ENCODE data around the gene TRIM47. TPM values are rescaled to one million over a fixed set of nuclear protein-coding genes. Genes with fewer than 3 reads are reported as not detected.

The TRIM47 gene
- total RNA-seq, 1 experiment from 2014 or later: 11.9 TPM

DNA sequence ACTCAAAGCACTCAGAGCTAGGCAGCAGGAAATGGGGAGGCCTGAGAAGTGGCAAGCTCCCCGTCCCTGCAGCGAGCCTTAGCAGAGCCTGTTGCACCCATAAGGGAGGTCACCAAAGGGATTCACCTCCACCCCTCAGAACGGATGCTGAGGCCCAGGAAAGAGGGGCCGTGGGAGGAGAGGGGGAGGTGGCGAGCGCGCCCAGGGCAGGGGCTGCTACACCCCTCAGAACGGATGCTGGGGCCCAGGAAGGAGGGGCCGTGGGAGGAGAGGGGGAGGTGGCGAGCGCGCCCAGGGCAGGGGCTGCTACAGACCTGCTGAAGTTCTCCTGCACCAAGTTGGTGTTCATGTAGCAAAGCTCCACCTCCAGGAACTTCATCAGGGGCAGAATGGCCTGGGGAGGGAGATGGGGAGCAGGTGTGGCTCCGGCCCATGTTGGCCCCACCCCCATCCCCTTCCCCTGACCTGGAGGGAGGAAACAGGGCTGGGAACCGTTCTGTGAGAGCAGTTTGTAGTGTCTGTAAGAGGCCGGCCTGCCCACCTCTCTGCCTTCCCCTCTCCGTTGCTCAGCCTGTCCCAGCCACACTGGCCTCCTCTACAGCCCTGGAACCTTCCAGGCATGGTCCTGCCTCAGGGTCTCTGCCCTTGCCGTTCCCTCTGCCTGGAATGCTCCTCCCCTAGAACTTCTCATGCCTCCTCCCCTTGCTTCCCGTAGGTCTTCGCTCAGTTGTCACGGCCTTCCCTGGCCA, 45.6 kb downstream of the TRIM47 start:
- DNase-seq (ENCODE audit: low read depth): no peak

DNA sequence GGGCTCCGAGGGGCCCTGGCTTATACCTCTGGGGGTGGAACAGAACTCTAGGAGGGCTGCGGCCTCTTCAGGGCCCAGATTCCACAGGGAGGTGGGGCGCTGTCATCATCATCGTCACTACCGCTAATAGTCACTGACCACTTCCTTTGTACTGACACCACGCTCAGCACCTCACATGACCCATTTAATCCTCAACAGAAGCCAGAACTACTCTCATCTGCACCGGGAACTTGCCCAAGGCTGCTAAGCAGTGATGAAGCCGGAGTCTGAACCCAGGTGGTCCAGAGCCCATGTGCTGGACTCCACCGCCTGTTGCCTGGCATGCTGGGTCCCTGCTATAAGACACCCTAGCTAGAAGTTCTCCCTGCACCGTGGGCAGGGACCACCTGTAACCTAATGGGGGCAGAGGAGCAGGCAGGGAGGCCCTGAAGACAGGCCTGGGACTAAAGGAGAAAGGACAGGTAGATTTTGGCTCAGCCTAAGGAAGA, 46.2 kb downstream of the TRIM47 start:
- peak; percentile 85 for DNase-seq (ENCODE audit: low read depth)

DNA sequence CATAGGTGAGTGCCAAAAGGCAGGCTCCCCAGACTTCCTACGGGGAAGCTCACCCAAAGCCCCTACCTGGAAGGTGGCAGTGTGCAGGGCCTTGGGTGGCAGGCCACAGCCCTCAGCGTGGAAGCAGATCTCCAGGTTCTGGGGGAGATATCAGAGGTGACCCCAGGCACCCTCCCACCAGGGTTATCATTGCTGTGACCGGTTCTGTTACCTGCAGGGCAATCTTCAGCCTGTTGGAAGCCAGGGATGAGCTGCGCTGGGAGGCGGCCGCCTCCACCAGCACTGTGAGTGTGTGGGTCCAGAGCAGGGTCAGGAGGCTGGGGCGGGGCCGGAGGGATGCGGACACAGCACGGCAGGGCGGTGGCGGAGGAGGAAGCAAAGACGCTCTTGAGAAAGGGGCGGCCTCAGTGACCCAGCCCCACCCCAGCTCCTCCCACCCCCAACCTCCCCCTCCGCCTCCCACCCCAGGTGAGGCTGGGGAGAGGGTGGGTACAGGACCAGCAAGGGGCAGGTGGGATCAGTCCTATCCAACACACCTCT, 47.3 kb downstream of the TRIM47 start:
- DNase-seq (ENCODE audit: low read depth): no peak

DNA sequence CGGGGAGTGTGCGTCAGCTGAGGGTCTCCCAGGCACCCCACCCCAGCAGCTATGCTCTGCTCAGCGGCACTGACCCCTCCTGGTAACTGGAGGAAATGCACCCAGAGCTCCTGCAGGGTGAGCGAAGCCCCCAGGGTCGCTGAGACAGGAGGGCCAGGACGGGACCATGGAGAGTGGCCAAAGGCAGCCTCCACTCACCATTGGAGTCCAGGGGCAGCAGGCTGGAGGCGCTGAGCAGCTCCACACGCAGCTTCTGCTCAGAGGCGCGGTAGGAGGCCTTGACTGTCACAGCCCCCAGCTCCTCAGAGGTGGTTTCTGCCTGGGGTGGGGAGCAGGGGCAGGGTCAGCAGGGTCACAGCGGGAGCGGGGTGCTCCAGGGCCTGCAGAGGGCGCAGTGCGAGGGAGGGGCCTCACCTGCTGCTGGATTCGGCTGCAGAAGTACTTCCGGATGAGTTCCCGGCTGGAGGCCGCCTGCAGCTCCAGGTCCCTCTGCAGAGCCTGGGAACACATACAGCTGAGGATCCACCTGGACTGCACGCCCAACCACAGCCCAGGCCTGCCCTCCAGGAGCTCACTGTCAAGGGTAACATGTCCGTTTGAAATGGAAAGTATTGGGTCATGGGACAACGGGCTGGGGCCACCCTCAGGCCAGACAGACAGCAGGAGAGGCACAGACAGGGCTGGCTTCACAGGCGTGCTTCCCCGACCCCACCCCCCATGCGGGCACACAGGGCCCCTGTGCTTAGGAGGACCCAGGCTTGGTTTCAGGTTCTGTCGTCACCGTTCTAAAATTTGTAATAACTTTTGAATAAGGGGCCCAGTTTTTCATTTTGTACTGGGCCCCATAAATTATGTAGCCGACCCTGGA, 48.0 kb downstream of the TRIM47 start:
- no peak for DNase-seq (ENCODE audit: low read depth)

DNA sequence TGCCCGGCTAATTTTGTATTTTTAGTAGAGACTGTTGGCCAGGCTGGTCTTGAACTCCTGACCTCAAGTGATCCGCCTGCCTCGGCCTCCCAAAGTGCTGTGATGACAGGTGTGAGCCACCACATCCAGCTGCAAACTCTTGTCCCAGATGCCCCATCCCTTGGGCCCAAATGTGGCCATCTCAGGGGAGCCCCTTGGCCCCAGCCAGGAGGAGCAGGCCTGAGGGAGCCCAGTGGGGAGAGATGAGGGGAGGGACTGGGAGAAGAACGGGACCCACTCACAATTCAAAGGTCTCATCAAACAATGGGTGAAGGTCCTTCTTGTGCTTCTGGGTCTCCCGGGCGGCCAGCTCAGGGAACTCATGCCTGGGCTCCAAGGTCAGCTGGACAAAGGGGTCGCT, 48.6 kb downstream of the TRIM47 start:
- DNase-seq (ENCODE audit: low read depth): no peak

DNA sequence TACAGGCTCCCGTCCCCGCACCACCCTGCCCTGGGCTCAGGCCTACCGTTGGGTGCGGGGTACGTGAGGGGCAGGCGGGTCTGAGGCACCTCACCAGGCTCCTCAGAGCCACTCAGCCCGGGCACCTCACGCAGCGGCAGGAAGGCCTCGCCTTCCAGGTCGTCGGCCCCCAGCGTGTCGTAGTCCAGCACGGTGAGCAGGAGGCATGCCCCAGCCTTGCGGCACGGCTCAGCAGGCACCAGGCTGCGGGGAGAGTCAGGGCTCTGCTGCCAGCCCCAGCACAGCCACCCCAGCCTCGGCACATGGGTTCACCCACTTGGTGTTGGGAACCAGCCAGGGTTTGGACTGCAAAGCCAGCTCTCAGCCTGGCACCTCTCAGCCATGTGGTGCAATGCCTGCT, 49.6 kb downstream of the TRIM47 start:
- no peak for DNase-seq (ENCODE audit: low read depth)

DNA sequence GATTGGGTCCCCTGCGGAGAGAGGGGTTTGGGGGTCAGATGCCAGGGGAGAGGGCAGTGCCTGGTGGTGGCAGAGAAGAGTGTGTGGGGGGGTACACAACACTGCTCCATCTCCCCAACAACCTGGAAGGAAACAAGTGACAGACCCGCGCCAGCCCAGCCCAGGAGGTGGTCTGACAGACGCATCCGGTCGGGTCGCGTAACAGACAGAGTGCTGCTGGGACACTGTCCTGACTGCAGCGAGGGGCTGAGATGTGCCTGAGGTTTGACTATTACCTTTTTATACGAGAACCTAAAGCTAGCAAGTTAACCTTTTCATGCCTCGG, 50.3 kb downstream of the TRIM47 start:
- no peak for DNase-seq (ENCODE audit: low read depth)

DNA sequence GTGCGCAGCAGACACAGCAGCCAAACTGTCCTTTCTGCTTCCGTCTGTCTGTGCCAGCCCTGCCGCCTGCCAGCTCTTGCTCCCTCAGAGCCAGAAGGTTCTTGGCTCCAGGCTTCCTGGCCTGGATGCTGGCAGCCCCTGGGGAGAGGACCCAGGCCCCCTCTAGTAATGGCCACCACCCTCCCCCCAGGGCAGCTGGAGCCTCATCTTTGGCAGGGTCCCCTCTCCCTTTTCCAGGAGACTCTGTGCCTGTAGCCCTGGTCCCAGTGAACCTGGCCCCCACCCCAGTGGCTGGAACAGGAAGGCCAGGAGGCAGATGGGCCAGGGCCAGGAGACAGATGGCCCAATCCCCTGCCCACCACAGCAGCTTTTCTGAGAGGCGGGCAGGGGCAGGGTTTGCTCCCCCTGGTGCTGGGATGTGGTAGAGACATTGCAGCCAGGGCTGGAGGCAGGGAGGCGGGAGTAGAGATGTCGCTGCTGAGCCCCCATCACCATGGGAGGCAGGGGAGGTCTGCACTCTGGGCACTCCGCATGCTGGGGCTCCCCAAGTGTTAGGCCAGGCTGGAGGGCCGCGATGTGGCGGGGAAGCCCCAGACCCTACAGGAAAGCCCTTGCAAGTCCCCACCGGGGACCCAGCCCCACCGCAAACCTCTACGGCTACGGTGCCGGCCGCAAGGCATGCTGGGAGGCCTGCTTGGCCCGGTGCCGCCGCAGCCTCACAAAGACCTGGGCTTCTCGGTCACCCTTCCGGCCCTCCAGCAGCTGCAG, 50.9 kb downstream of the TRIM47 start:
- DNase-seq (ENCODE audit: low read depth): peak; percentile 43

DNA sequence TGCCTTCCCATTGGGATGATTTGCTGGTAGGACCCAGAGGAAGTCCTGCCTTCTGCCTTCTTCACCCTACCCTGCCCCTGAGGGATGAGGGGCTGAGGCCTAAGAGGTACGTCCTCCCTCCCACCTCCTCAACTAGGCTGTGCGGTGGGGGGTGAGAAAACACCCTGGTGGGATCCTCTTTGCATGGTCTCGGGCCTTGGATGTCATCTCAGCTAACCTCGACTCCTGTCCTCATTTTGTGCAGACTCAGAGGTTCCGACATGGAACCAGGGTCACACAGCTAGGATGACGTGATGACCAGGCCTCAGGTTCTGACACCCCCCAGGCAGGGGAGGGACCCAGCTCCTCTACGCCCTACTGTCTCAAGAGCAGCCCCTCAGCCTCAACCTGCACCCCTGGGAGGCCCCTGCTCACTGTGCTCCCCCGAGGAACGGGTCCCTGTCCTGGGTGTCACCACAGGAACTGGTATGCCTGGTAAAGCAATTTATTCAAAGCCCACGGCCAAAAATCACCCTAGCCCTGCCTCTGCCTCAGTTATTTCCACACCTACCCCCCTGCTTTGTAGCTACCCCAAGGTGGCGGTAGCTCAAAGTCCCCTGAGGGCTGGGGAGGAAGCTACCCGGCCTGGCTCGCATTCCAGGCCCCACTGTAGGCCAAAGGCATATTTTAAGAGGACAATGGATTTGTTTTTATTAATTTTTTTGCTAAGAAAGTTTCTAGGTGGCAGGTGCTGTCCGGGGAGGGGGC, 51.6 kb downstream of the TRIM47 start:
- no peak for DNase-seq (ENCODE audit: low read depth)

DNA sequence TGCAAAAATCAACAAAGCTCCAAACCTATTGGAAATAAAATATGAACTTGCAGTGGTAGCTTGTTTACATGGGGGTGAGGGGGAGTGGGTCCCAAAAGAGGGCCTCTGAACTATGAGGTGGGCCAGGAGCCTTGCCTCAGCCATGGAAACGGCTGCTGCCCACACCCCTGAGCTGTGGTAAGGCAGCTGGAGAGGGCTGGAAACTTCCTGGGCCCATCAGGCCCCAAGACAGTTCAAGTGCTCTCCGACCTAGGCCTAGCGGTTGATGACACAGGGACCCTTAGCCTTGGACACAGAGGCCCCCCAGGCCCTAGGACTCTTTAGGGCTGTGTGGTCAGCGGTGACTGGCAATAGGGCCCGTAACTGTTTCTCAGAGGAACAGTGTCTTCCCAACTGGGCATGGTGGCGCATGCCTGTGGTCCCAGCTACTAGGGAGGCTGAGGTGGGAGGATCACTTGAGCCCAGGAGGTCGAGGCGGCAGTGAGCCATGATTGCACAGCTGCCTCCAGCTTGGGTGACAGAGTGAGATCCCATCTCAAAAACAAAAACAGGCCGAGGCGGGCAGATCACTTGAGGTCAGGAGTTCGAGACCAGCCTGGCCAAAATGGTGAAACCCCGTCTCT, 52.5 kb downstream of the TRIM47 start:
- DNase-seq (ENCODE audit: low read depth): no peak

DNA sequence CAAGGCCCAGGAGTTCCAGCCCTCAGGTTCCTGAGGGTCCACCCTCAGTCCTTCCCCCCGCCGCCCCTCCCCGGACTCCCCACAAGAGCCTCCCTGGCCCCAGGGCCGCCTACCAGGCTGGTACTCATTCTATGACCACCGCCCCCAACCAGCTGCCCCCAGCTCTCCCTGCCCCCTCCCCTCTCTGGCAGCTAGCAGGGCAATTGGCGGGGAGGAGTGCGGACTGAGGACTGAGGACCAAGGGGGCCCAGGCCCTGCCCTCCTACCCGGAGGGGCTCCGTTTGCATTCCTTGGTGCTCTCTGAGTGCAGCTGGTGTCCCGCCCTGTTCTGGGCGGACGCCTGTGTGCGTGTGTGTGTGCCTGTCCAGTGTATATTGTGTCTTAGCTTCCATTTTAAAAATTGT, 53.2 kb downstream of the TRIM47 start:
- no peak for DNase-seq (ENCODE audit: low read depth)

DNA sequence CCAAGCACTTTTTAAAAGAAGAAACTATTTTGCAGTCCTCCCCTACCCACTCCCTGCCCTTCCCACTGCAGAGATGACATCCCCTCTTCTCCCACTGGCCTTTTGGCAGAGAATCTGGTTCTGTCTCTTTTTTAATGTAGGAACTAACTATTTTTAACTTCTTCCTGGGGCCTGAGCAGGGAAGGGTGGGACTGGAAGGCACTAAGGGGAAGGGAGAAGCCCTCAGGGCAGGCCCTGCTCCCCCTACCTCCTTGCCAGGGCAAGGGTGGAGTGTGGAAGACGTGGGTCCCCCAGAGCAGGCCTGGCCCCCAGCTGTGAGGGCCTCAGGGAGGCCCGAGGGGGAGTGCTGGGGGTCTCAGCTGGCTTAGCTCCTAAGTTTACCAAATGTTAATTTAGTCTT, 53.7 kb downstream of the TRIM47 start:
- DNase-seq (ENCODE audit: low read depth): no peak

Other genes starting within 250 kb of the TRIM47 start
- 0.17 and 0.90 TPM in 2 replicates for gene SMIM5, start 245.1 kb downstream of the TRIM47 start, total RNA-seq (2014; rRNA removed)
- gene RECQL5, start 211.4 kb downstream of the TRIM47 start, total RNA-seq (2014; rRNA removed): 14.5 and 31.3 TPM in 2 replicates
- gene SAP30BP, start 211.2 kb downstream of the TRIM47 start, total RNA-seq (2014; rRNA removed): 58.4 and 63.3 TPM in 2 replicates
- gene ITGB4, start 157.1 kb downstream of the TRIM47 start, total RNA-seq (2014; rRNA removed): 0.17 and 5.5 TPM in 2 replicates
- gene GALK1, start 113.4 kb downstream of the TRIM47 start, total RNA-seq (2014; rRNA removed): 65.4 and 66.3 TPM in 2 replicates
- gene UNK, start 93.8 kb downstream of the TRIM47 start, total RNA-seq (2014; rRNA removed): 18.8 and 32.5 TPM in 2 replicates
- gene UNC13D, start 34.2 kb downstream of the TRIM47 start, total RNA-seq (2014; rRNA removed): 0.69 and 0.71 TPM in 2 replicates
- 27.6 and 33.3 TPM in 2 replicates for gene WBP2, start 23.2 kb downstream of the TRIM47 start, total RNA-seq (2014; rRNA removed)
- 29.6 and 32.5 TPM in 2 replicates for gene TRIM65, start 18.4 kb upstream of the TRIM47 start, total RNA-seq (2014; rRNA removed)
- gene MRPL38, start 26.3 kb upstream of the TRIM47 start, total RNA-seq (2014; rRNA removed): 28.7 and 37.1 TPM in 2 replicates
- 19.7 and 20.7 TPM in 2 replicates for gene FBF1, start 62.5 kb upstream of the TRIM47 start, total RNA-seq (2014; rRNA removed)
- gene ACOX1, start 100.6 kb upstream of the TRIM47 start, total RNA-seq (2014; rRNA removed): 30.5 and 36.2 TPM in 2 replicates
- gene TEN1, start 100.7 kb upstream of the TRIM47 start, total RNA-seq (2014; rRNA removed): 16.7 and 18.5 TPM in 2 replicates
- 2.9 and 3.8 TPM in 2 replicates for gene CDK3, start 122.3 kb upstream of the TRIM47 start, total RNA-seq (2014; rRNA removed)
- gene EVPL, start 148.7 kb upstream of the TRIM47 start, total RNA-seq (2014; rRNA removed): not detected in 2 replicates
- gene SRP68, start 193.9 kb upstream of the TRIM47 start, total RNA-seq (2014; rRNA removed): 27.3 and 29.3 TPM in 2 replicates
- gene GALR2, start 196.2 kb upstream of the TRIM47 start, total RNA-seq (2014; rRNA removed): 0.13 TPM in 1 of 2 replicates, not detected in the other
- not detected in 2 replicates for gene ZACN, start 200.6 kb upstream of the TRIM47 start, total RNA-seq (2014; rRNA removed)
- gene EXOC7, start 225.2 kb upstream of the TRIM47 start, total RNA-seq (2014; rRNA removed): 83.5 and 83.7 TPM in 2 replicates